Muscle layer of duodenum (tissue), 2 donors: Measurements from ENCODE around the gene COX6B2.
A peak's percentile ranks its signal among the peaks of the same experiment; 100 is the strongest.
"Not testable (repeated sequence)": the region's sequence is repeated elsewhere in the genome, so short reads cannot be mapped to it uniquely, and the experiment has no call there.

Source experiments
- H3K27ac ChIP-seq: one replicate; pipeline ENCODE4 v1.7.0; 2013; ENCODE audit warnings: mild to moderate bottlenecking, low read length
- H3K27me3 ChIP-seq: one replicate; pipeline ENCODE4 v1.7.0; 2013; ENCODE audit warnings: low read depth, mild to moderate bottlenecking, control low read depth, low read length
- H3K36me3 ChIP-seq, 2 donors: one replicate each; pipeline ENCODE4 v1.7.0; 2013; ENCODE audit warnings: low read length in 2 of 2, control low read depth in 1 of 2, mild to moderate bottlenecking in 1 of 2; ENCODE audit not compliant: insufficient read depth in 2 of 2, control insufficient read depth in 1 of 2
- H3K4me1 ChIP-seq, 2 donors: one replicate each; pipeline ENCODE4 v1.7.0; 2013; ENCODE audit warnings: low read length in 2 of 2, mild to moderate bottlenecking in 2 of 2, control low read depth in 1 of 2, moderate library complexity in 1 of 2; ENCODE audit not compliant: insufficient read depth in 2 of 2, control insufficient read depth in 1 of 2
- H3K4me3 ChIP-seq, 2 donors: one replicate each; pipeline ENCODE4 v1.7.0; 2013; ENCODE audit warnings: low read length in 2 of 2, low read depth in 1 of 2, mild to moderate bottlenecking in 1 of 2
- H3K9me3 ChIP-seq, 2 donors: one replicate each; pipeline ENCODE4 v1.7.0; 2013; ENCODE audit warnings: low read length in 2 of 2, control low read depth in 1 of 2, mild to moderate bottlenecking in 1 of 2; ENCODE audit not compliant: control insufficient read depth in 1 of 2
- donor health status: healthy.

The COX6B2 gene, protein sequence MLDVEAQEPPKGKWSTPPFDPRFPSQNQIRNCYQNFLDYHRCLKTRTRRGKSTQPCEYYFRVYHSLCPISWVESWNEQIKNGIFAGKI

DNA sequence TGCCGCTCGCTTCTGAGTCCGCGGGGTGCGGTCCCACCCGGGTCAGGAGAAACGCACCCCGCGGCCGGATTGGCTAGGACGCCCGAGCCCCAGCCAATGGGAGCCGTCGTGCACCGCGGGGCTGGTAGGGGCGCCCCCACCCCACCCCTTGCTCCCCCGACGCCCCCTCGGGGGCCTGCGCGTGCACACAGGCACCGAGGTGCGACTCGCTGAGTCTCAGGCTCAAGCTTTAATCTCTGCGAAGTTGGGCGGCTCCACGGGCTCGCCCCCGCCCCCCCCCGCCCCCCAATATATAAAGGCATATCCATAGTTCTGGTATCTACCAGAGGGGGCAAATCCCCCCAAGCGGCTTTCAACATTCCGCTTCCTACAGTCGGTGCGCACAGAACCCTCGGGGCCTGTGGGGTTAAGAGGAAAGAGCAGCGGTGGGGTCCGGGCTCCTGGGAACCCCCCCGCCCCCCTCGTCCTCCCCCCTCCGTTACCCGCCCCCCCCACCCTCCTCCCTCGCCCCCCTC is at the start of gene COX6B2:
COX6B2 (minus strand) TSS at position 22 of the 515 bp plus-strand sequence. CDS start 198 bp downstream, outside the sequence.
- Histone ChIP-seq H3K4me3 (peak within 1 kb of the TSS; percentile 37 to 50), H3K9me3 (no peaks in the 10 kb centered on the region), H3K27me3 (peaks cover 28% of the 10 kb centered on the region), H3K27ac (no peak within 1 kb of the TSS), H3K36me3 (no peaks in the 10 kb centered on the region), H3K4me1 (peaks cover 0 to 15% of the 10 kb centered on the region in 2 donors)

DNA sequence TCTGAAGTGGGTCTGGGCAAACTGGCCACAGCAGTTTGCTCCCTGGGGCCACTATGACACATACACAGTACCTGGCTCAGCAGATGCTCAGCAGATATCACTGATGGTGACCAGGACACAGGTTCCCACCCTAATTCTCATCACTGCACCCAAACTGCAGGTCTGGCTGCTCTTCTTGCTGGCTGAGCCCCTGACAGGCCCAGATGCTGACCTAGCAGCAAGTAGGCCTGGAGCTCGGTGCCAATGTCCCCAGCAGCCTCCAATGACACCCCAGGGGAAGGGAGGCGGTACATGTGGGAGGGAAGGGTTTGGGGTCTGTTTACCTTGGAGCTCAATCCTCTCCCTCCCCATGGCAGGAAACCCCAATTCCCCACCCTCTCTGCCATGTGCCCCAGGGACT is 48.0 kb upstream of the COX6B2 start:
- Histone ChIP-seq H3K9me3 (no peaks in the 10 kb centered on the region), H3K4me3 (no peak overlapping the region), H3K4me1 (peaks cover 11 to 15% of the 10 kb centered on the region in 2 donors), H3K27ac (no peak overlapping the region), H3K36me3 (peaks cover 35 to 41% of the 10 kb centered on the region in 2 donors), H3K27me3 (no peaks in the 10 kb centered on the region)

DNA sequence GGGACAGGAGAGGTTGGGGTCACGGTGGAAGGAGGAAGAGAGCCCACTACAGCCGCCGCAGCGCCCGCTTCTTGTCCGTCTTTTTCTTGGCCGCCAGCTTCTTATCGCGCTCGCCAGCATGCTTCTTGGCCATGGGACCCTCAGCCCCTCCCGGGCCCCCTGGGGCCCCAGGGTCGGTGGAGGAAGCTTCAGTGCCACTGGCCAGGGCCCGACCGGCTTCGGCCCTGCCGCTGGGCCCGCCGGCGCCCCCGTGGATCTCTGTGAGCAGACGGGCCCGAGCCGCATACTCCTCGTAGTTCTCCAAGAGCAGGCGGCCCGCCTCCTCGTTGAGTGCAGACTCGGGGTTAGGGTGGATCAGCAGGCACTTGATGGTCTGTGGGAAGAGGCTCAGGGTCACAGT is 46.9 kb upstream of the COX6B2 start:
- H3K27ac ChIP-seq, H3K4me3 ChIP-seq, H3K9me3 ChIP-seq, H3K27me3 ChIP-seq, H3K4me1 ChIP-seq: not testable (repeated sequence)
- peaks cover 35 to 41% of the 10 kb centered on the region in 2 donors for H3K36me3 ChIP-seq

DNA sequence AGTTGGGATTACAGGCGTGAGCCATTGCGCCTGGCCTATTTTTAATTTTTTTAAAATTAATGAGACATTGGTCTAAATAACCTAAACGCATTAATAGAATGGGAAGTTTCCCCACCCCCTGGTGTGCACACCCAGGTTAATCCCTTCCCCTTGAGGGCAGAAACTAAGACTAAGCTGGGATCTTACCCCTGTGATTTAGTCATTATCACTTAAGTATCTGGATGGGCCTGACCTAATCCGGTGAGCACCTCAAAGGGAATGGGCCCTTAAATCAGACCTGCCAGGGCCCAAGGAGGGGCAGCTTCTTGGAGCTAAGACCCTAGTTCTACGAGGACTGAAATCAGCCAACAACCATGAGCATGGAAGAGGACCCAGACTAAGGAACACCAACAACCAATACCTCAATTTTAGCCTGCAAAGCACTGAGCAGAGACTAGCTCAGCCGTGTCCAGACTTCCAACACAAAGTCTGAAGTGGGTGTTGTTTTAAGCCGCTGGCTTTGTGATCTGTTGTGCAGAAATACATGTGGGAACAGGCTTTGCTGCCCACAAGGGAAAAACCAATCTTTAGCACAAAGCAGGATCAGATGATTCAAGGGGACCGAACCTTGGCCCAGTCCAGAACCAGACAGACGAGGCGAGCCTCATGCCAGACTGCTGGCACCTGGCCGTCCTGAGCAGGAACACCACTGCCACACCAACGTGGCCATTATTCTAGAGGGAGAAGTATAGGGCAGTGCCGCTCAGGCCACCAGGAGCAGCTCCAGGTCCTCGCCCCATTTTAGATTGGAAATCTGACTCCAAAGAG is 46.0 kb upstream of the COX6B2 start:
- Histone ChIP-seq H3K27ac (no peak overlapping the region), H3K27me3 (no peaks in the 10 kb centered on the region), H3K9me3 (no peaks in the 10 kb centered on the region), H3K36me3 (peaks cover 31 to 35% of the 10 kb centered on the region in 2 donors), H3K4me3 (no peak overlapping the region), H3K4me1 (peaks cover 0 to under 1% of the 10 kb centered on the region in 2 donors)

DNA sequence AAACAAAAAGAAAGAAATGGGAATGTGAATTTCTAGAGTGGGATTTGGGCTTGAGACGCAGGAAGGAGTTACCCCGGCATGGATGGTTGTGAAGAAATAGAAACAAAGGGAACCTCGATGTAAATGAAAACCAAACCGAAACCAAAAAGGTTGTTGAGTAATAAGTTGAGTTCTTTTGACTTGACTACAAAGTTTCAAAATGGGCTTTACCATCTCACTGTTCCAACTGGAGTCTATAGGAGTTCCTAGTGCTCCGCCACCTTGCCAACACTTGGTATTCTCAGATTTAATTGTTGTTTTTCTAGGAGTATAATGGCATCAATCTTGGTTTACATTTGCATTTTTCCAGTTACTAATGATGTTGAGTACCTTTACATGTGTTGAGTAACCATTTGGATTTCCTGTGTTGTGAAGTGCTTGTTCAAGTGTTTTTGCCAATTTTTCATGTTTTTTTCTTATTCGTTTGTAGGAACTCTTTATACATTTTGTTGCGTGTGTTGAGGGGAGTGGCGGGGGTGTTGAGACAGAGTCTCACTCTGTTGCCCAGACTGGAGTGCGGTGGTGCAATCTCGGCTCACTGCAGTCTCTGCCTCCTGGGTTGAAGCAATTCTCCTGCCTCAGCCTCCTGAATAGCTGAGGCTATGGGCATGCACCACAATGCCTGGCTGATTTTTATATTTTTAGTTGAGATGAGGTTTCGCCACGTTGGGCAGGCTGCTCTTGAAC is 43.8 kb upstream of the COX6B2 start:
- no peaks in the 10 kb centered on the region for H3K4me1 ChIP-seq
- H3K27ac ChIP-seq, result no peak overlapping the region
- H3K4me3 ChIP-seq, result no peak overlapping the region
- H3K9me3 ChIP-seq, result no peaks in the 10 kb centered on the region
- no peaks in the 10 kb centered on the region for H3K27me3 ChIP-seq
- H3K36me3 ChIP-seq, result peaks cover 21 to 29% of the 10 kb centered on the region in 2 donors

DNA sequence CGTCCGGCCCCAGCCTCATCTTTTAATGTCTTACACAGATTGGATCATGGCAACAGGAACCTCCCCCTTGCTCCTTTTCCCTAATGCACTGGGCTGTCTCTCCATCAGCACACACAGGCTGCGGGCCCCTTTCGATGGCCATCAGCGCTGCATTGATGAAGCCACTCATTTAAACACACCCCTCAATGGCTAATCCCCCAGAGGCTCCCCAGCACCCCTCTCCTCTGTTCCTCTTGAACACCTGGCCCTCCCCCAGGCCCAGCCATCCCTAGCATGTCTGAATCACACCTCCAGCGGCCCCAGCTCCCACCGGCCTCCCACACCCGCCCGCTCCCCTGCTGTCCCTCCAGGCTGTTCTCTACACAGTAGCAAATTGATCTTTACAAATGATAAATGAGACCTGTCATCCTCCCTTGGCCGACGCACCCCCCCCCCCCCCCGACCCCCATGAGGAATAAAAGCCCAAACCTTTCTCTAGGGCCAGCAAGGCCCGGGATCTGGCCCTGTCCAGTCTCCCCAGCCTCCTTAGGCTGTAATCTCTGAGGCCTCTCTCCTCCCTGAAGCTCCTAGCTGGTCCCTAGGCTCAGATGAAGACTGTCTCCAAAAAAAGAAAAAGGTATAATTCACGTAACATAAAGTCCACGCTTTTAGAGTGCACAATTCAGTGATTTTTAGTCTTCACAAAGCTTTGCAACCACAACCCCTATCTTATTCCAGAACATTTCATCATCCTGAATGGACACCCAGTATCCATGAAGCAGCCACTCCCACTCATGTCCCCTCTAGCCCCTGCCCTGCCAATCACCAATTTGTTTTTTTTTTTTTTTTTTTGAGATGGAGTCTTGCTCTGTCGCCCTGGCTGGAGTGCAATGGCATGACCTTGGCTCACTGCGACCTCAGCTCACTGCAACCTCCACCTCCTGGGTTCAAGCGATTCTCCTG is 38.6 kb upstream of the COX6B2 start:
- peaks cover 6 to 16% of the 10 kb centered on the region in 2 donors for H3K4me1 ChIP-seq
- H3K27me3 ChIP-seq, result no peaks in the 10 kb centered on the region
- H3K27ac ChIP-seq, result no peak overlapping the region
- peaks cover 23 to 25% of the 10 kb centered on the region in 2 donors for H3K36me3 ChIP-seq
- H3K4me3 ChIP-seq, result no peak overlapping the region
- H3K9me3 ChIP-seq, result no peaks in the 10 kb centered on the region

DNA sequence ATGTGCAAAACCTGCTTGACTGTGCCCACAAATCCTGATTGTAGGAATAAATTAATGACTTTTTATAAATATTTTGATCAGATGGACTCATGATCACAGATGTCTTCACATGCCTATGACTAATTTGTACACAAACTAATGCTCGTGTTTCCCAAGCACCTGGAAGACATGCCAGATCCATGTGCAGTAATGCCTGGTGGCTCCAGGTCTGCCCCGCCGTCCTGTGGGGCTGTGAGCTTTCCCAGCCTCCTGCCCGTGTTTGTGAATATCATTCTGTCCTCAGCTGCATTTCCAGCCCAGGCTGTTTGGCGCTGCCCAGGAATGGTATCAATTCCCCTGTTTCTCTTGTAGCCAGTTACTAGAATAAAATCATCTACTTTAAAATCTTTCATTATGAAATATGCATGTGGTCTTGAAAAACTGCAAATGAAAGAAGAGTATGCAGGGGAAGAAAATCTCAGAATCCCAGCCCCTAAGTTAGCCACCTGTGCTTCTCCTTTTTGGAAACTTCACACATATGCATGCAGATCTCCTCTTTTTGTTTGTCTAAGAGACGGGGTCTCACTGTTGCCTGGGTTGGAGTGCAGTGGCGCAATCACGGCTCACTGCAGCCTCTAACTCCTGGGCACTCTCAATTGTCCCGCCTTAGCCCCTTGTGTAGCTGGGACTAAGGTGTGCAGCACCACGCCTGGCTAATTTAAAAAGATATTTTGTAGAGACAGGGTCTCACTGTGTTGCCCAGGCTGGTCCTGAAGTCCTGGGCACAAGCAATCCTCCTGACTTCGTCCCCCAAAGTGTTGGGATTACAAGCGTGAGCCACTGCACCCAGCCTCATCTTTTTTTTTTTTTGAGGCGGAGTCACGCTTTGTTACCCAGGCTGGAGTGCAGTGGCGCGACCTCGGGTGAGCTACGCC is 37.4 kb upstream of the COX6B2 start:
- peaks cover 16 to 27% of the 10 kb centered on the region in 2 donors for H3K4me1 ChIP-seq
- peaks cover 23 to 30% of the 10 kb centered on the region in 2 donors for H3K36me3 ChIP-seq
- H3K27ac ChIP-seq, result no peak overlapping the region
- no peaks in the 10 kb centered on the region for H3K27me3 ChIP-seq
- no peaks in the 10 kb centered on the region for H3K9me3 ChIP-seq
- no peak overlapping the region for H3K4me3 ChIP-seq

DNA sequence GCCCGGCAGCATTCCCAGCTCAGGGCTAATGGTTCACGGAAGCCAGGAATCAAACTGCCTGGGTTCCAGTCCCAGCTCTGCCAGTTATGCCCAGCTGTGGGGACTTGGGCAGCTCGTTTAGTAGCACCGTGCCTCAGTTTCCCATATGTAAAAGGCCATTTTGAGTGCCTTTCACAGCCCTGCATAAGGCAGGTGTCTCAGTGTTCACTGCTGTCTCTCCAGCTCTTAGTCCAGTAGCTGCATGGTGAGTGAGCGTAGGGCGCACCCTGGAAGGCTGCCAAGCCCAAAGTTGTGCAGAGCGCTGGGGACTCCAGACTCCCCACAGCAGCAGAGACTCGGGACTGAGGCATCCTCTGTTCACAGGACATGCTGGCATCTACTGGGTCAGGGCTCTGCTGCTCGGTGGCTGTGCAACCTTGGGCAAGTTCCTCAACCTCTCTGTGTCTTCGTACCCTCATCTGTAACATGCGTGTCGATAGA is 36.7 kb upstream of the COX6B2 start:
- Histone ChIP-seq H3K27me3 (no peaks in the 10 kb centered on the region), H3K4me3 (no peak overlapping the region), H3K36me3 (peaks cover 23 to 30% of the 10 kb centered on the region in 2 donors), H3K27ac (no peak overlapping the region), H3K4me1 (peaks cover 20 to 32% of the 10 kb centered on the region in 2 donors), H3K9me3 (no peaks in the 10 kb centered on the region)

DNA sequence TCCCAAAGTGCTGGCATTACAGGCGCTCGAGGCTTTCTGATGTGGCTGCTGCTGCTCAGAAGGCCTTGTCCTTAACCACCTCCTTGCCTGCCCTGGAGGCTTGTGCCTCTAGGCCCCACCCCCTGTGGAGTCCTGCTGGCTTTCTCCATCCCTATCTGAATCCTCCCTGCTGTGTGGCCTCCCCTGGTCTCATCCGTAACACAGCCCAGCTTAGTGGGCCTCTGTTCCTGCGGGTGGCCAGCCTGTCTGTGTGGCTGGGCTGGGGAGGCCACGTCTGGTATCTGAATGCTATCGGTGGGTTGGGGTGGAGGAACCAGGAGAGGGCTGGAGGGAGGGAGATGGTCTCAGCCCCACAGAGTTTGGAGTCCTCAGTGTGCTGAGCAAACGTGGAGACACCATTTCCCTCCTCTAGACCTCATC is 36.0 kb upstream of the COX6B2 start:
- peaks cover 20 to 32% of the 10 kb centered on the region in 2 donors for H3K4me1 ChIP-seq
- H3K36me3 ChIP-seq, result peaks cover 23 to 31% of the 10 kb centered on the region in 2 donors
- no peaks in the 10 kb centered on the region for H3K27me3 ChIP-seq

More for the DNA sequence above, 36.0 kb upstream of the COX6B2 start:
- Histone ChIP-seq H3K27ac (no peak overlapping the region), H3K4me3 (no peak overlapping the region), H3K9me3 (no peaks in the 10 kb centered on the region)
